Liver (tissue), 3 donors: ENCODE data around the gene CPNE5.

ENCODE experiments used
- HNF4A ChIP-seq, 2 donors: conservative IDR thresholded peaks; 2 replicates each; pipeline ENCODE4 v1.6.1; 2016; ENCODE audit warnings: antibody characterized with exemption in 2 of 2, mild to moderate bottlenecking in 2 of 2
- NR2F2 ChIP-seq: IDR thresholded peaks from 2 replicates; pipeline ENCODE4 v1.6.1; 2016; ENCODE audit warnings: antibody characterized with exemption
- RAD21 ChIP-seq, 2 donors: IDR thresholded peaks; 2 replicates each; pipeline ENCODE4 v1.6.1; 2016; ENCODE audit warnings: antibody characterized with exemption in 2 of 2, mild to moderate bottlenecking in 2 of 2
- TAF1 ChIP-seq: conservative IDR thresholded peaks from 2 replicates; pipeline ENCODE4 v1.6.1; 2016; ENCODE audit warnings: antibody characterized with exemption, mild to moderate bottlenecking
- YY1 ChIP-seq: IDR thresholded peaks from 2 replicates; pipeline ENCODE4 v1.6.1; 2016; ENCODE audit warnings: antibody characterized with exemption, mild to moderate bottlenecking
- TF ChIP-seq, protein P1 (sequence below): fragments of 150-350 bp; IDR thresholded peaks from 2 replicates; pipeline ENCODE4 v1.5.1; 2017; ENCODE audit warnings: improper control_type of control experiment, low read depth, low read length; ENCODE audit not compliant: missing input control
- TF ChIP-seq, protein P2 (sequence below): IDR thresholded peaks from 2 replicates; pipeline ENCODE4 v1.6.1; 2016; ENCODE audit warnings: antibody characterized with exemption
- donor health status: healthy.
- donor health status: healthy.

DNA sequence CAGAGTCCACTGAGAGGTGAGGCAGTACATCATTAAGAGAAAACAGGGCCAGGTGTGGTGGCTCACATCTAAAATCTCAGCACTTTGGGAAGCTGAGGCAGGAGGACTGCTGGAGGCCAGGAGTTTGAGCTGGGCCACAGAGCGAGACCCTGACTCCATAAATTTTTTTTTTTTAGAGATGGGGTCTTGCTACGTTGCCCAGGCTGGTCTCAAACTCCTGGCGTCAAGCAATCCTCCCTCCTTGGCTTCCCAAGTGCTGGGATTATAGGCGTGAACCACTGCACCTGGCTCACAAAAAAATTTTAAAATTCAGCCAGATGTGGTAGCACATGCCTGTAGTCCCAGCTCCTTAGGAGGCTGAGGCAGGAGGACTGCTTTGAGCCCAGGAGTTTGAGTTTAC, 18.1 kb upstream of the CPNE5 start:
- TF ChIP-seq, protein P1, sequence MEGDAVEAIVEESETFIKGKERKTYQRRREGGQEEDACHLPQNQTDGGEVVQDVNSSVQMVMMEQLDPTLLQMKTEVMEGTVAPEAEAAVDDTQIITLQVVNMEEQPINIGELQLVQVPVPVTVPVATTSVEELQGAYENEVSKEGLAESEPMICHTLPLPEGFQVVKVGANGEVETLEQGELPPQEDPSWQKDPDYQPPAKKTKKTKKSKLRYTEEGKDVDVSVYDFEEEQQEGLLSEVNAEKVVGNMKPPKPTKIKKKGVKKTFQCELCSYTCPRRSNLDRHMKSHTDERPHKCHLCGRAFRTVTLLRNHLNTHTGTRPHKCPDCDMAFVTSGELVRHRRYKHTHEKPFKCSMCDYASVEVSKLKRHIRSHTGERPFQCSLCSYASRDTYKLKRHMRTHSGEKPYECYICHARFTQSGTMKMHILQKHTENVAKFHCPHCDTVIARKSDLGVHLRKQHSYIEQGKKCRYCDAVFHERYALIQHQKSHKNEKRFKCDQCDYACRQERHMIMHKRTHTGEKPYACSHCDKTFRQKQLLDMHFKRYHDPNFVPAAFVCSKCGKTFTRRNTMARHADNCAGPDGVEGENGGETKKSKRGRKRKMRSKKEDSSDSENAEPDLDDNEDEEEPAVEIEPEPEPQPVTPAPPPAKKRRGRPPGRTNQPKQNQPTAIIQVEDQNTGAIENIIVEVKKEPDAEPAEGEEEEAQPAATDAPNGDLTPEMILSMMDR: no peak
- no peak for TF ChIP-seq RAD21 (IDR thresholded peaks at IDR 0.05)
- TF ChIP-seq TAF1: no peak
- no peak for TF ChIP-seq NR2F2
- TF ChIP-seq, protein P2, sequence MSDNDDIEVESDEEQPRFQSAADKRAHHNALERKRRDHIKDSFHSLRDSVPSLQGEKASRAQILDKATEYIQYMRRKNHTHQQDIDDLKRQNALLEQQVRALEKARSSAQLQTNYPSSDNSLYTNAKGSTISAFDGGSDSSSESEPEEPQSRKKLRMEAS: no peak
- TF ChIP-seq YY1: no peak
- TF ChIP-seq HNF4A (conservative IDR thresholded peaks at IDR 0.05): no peak
